ENCODE measurements around the gene RDX. TPM values are rescaled to one million over a fixed set of nuclear protein-coding genes. Genes with fewer than 3 reads are reported as not detected.

Gene RDX
- total and polyA plus RNA-seq, 2 of the 8 experiments (the other 6 are each of a cell fraction or from before 2014, with no cell fraction given), result 27.4 to 100 TPM

- Histone ChIP-seq H4K5ac (ENCODE audit: insufficient read length, low read depth, low read length) (no peak overlapping the region), H3K23me2 (ENCODE audit: low read depth, low read length) (no peaks in the 10 kb centered on the region), H2BK5ac (ENCODE audit: low read depth, low read length) (no peak overlapping the region), H2BK120ac (replicated peaks; ENCODE audit: low read depth, low read length) (no peak overlapping the region), H4K8ac (ENCODE audit: extremely low read depth, insufficient read depth, low read length) (no peak overlapping the region), H3K9ac (replicated peaks in 1 of 4; ENCODE audit: extremely low read depth in 1 of 4, low read depth in 3 of 4, low read length in 3 of 4) (no peak overlapping the region), H2BK20ac (ENCODE audit: low read length) (no peak overlapping the region), H2BK12ac (ENCODE audit: low read depth, low read length) (no peak overlapping the region), H3K56ac (replicated peaks; ENCODE audit: insufficient read length, low read depth, low read length) (no peak overlapping the region), H3K79me2 (ENCODE audit: control insufficient read depth in 1 of 2, insufficient read depth in 2 of 2, low read length in 2 of 2) (no peaks in the 10 kb centered on the region), H4K20me1 (replicated peaks in 1 of 2; ENCODE audit: control insufficient read depth in 1 of 2, insufficient read depth in 2 of 2, low read length in 2 of 2) (no peaks in the 10 kb centered on the region), H3K27me3 (replicated peaks in 1 of 4; ENCODE audit: control insufficient read depth in 3 of 4, extremely low read depth in 1 of 4, insufficient read depth in 3 of 4, low read length in 3 of 4) (no peaks in the 10 kb centered on the region), H3K9me3 (ENCODE audit: insufficient read depth in 2 of 2, low read depth in 1 of 2, low read length in 1 of 2) (no peaks in the 10 kb centered on the region), H2AK5ac (ENCODE audit: low read depth, low read length) (no peak overlapping the region), H3K4me1 (replicated peaks in 1 of 4; ENCODE audit: control insufficient read depth in 3 of 4, insufficient read depth in 4 of 4, low read length in 3 of 4) (peaks cover 0 to 4% (median under 1%) of the 10 kb centered on the region in 4 experiments; a peak in 3 of 7 replicates), H3K4ac (replicated peaks; ENCODE audit: insufficient read length, low read depth, low read length) (no peak overlapping the region), H3K79me1 (ENCODE audit: low read depth, low read length) (no peaks in the 10 kb centered on the region), H2AFZ (ENCODE audit: low read length) (no peak overlapping the region), H3K36me3 (ENCODE audit: control insufficient read depth in 2 of 4, insufficient read depth in 4 of 4, low read length in 3 of 4) (no peaks in the 10 kb centered on the region), H2BK15ac (ENCODE audit: low read length) (no peak overlapping the region), H3K27ac (ENCODE audit: low read depth, low read length) (no peak overlapping the region), H3K18ac (ENCODE audit: extremely low read depth, low read length) (no peak overlapping the region), H3K14ac (ENCODE audit: insufficient read length) (no peak overlapping the region), H3K4me3 (ENCODE audit: extremely low read depth in 1 of 4, insufficient read depth in 2 of 4, low read depth in 3 of 4, low read length in 4 of 4) (no peak overlapping the region), H3K4me2 (ENCODE audit: insufficient read depth in 1 of 2, low read depth in 2 of 2, low read length in 2 of 2) (no peak overlapping the region), H4K91ac (replicated peaks; ENCODE audit: insufficient read length, low read length) (no peak overlapping the region), H3K23ac (ENCODE audit: insufficient read length) (no peak overlapping the region)
- WGBS, 2 experiments (ENCODE audit: extremely low coverage in 1 of 2, insufficient coverage in 1 of 2, insufficient read length in 1 of 2, insufficient replicate concordance in 2 of 2, low coverage in 1 of 2, low lambda C conversion rate in 2 of 2, missing lambda C conversion rate in 1 of 2), result 98% methylated on average over 4 of the region's 5 CpGs; no CpG with 5 or more reads in 1 of the 2 experiments
- CTCF ChIA-PET (ENCODE audit: partially characterized antibody), result interaction anchor here (1.2 to 1.8 kb wide), 2 partner anchors 9 to 66 kb away, joined by 4 to 5 read pairs; no protein-coding TSS in a partner anchor
- POLR2A ChIA-PET (ENCODE audit: partially characterized antibody), result no interaction called here
- FAIRE-seq, result no peak
- no peak for TF ChIP-seq POLR2AphosphoS5 (IDR thresholded peaks at IDR 0.05; ENCODE audit: low read depth, low read length)
- TF ChIP-seq MAFK (IDR thresholded peaks at IDR 0.05; ENCODE audit: low read depth, low read length), result no peak
- TF ChIP-seq HDAC2 (IDR thresholded peaks at IDR 0.05; ENCODE audit: borderline replicate concordance in 1 of 2, low read depth in 2 of 2, low read length in 2 of 2), result no peak
- TF ChIP-seq MAX (IDR thresholded peaks at IDR 0.05), result no peak
- TF ChIP-seq HDAC6 (IDR thresholded peaks at IDR 0.05; ENCODE audit: low read depth, low read length), result no peak
- TF ChIP-seq TAF1 (IDR thresholded peaks at IDR 0.05; ENCODE audit: low read depth, low read length), result no peak
- TF ChIP-seq CHD2 (IDR thresholded peaks at IDR 0.05; ENCODE audit: low read length), result no peak
- no peak for TF ChIP-seq RNF2 (IDR thresholded peaks at IDR 0.05; ENCODE audit: borderline replicate concordance, low read depth, low read length, missing control alignments, poor library complexity, severe bottlenecking)
- no peak for TF ChIP-seq USF2 (IDR thresholded peaks at IDR 0.05; ENCODE audit: low read length)
- TF ChIP-seq TEAD4 (IDR thresholded peaks at IDR 0.05; ENCODE audit: low read depth, low read length), result no peak
- TF ChIP-seq PHF8 (conservative IDR thresholded peaks at IDR 0.05; ENCODE audit: low read depth, low read length), result no peak
- TF ChIP-seq POLR2A (IDR thresholded peaks at IDR 0.05; ENCODE audit: control extremely low read depth in 1 of 2, low read depth in 2 of 2, low read length in 2 of 2), result no peak
- TF ChIP-seq CBX8 (IDR thresholded peaks at IDR 0.05; ENCODE audit: borderline replicate concordance, low read depth, low read length), result no peak
- DNase-seq (ENCODE audit: low read depth in 1 of 2, low spot score in 2 of 2), result no peak
Observed at GRCh38 chr11:110338684-110339083, 42.3 kb upstream of the RDX start.

All from H1 (cell line).